Epithelial cell of proximal tubule (primary cell): ENCODE data around the gene DAGLA. TPM values are rescaled to one million over a fixed set of nuclear protein-coding genes. Genes with fewer than 3 reads are reported as not detected.
A peak's percentile ranks its signal among the peaks of the same experiment; 100 is the strongest.

Experiments
- DNase-seq: peaks from one replicate; pipeline ENCODE4 v3.0.0-alpha.2; 2011; ENCODE audit warnings: low read depth
- H3K4me3 ChIP-seq: 2 replicates; pipeline ENCODE4 v1.5.1; 2011; ENCODE audit warnings: low read depth, mild to moderate bottlenecking, low read length
- total RNA-seq: library from RNA; depleted of rRNA; stranded (reverse); fragments of >200 nt; gene quantifications from 2 replicates; pipeline ENCODE4 v1.2.3, GENCODE V29; 2015
- TF ChIP-seq, protein P1 (sequence below): conservative IDR thresholded peaks from 2 replicates; pipeline ENCODE4 v1.5.1; 2012; ENCODE audit warnings: low read depth, mild to moderate bottlenecking, low read length

The DAGLA gene
- total RNA-seq, 1 donor from 2014 or later = 4.5 TPM

GRCh38 chr11:61749591-61750217, 69.5 kb downstream of the DAGLA start:
- TF ChIP-seq, protein P1, sequence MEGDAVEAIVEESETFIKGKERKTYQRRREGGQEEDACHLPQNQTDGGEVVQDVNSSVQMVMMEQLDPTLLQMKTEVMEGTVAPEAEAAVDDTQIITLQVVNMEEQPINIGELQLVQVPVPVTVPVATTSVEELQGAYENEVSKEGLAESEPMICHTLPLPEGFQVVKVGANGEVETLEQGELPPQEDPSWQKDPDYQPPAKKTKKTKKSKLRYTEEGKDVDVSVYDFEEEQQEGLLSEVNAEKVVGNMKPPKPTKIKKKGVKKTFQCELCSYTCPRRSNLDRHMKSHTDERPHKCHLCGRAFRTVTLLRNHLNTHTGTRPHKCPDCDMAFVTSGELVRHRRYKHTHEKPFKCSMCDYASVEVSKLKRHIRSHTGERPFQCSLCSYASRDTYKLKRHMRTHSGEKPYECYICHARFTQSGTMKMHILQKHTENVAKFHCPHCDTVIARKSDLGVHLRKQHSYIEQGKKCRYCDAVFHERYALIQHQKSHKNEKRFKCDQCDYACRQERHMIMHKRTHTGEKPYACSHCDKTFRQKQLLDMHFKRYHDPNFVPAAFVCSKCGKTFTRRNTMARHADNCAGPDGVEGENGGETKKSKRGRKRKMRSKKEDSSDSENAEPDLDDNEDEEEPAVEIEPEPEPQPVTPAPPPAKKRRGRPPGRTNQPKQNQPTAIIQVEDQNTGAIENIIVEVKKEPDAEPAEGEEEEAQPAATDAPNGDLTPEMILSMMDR = no peak
- no peak for DNase-seq
- no peak overlapping the region for H3K4me3 ChIP-seq

- no peak overlapping the region for H3K4me3 ChIP-seq
- TF ChIP-seq, protein P1 = no peak
- no peak for DNase-seq
Measured at GRCh38 chr11:61750631-61751273, 70.6 kb downstream of the DAGLA start.

GRCh38 chr11:61751384-61751783, 71.2 kb downstream of the DAGLA start:
- TF ChIP-seq, protein P1 = no peak
- DNase-seq = no peak

DNA sequence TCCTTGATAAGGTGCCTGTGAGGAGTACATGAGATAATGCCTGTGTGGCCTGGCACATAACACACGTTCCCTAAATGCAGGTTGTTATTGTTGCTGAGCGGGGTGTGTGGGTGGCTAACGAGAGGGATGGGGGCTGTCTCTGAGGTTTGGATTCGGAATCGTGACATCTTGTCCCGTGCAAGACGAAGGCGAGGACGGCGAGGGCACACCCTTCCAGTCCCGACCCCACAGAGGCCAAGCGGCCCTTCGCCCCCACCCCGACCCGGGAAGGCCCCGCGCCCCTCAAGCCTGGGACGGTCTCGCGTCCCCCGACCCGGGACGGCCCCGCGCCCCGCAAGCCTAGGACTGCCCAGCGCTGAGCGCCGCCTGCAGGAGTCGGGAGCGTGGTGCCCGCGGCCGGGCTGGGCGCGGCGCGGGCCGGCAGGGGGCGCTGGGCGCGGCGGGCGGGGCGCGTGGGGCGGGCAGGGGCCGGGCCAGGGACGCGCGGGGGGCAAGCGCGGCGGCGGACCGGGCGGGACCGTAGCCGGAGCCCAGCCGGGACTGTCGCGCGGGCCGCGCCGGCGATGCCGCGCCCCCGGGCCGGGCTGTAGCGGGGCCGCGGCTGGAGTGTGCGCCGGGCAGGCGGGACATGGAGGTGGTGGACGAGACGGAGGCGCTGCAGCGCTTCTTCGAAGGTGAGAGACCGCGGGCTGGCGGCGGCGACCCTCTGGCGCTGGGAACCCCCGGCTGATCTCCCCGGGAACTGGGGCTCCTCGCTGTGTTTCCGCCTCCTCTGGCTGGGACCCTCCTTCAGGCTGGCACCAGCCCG, 72.1 kb downstream of the DAGLA start, which contains the start of gene MYRF:
Gene MYRF (plus strand): TSS at position 520 of the 808 bp plus-strand sequence. CDS start 109 bp downstream, at position 629.
- no peak for DNase-seq
- TF ChIP-seq, protein P1 = peak; percentile 42
- peak within 1 kb of the TSS; percentile 86 for H3K4me3 ChIP-seq

More at GRCh38 chr11:61751384-61751783, 71.2 kb downstream of the DAGLA start:
- H3K4me3 ChIP-seq = no peak overlapping the region

DNA sequence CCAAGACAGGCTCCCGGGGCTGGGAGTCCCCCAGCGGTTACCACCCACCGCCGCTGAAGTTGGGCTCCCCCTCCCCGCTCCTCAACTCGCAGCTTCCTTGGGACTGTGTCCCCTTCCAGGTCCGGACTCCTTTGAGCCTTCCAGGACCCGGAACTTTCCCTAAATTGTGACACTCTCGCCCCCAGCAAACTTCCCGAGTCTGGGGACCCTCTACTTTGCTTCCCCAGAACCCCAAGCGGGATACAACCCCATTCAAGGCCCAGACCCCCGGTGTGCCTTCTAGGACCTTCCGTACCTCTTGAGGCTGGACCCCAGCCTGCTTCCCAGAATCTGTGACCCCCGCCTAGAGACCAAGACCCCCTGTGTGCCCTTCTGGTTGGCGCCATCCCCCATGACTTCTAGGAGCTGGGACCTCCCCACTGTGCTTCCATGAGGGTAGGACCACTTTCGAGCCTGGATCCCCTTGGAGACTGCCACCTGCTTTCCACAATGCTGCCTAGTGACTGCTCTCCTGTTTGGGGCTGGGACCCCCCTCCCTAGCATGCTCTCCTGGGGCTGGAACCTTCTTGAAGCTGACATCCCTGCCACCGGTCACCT, 72.8 kb downstream of the DAGLA start:
- H3K4me3 ChIP-seq = peak overlapping the region; percentile 86
- TF ChIP-seq, protein P1 = no peak
- DNase-seq = no peak

GRCh38 chr11:61753672-61754071, 73.5 kb downstream of the DAGLA start:
- DNase-seq = no peak
- H3K4me3 ChIP-seq = peak overlapping the region; percentile 86

More at GRCh38 chr11:61753672-61754071, 73.5 kb downstream of the DAGLA start:
- TF ChIP-seq, protein P1 = no peak
